ENCODE data around the gene ARHGDIG.
"Not testable (repeated sequence)": the region's sequence is repeated elsewhere in the genome, so short reads cannot be mapped to it uniquely, and the experiment has no call there.

Gene ARHGDIG

DNA sequence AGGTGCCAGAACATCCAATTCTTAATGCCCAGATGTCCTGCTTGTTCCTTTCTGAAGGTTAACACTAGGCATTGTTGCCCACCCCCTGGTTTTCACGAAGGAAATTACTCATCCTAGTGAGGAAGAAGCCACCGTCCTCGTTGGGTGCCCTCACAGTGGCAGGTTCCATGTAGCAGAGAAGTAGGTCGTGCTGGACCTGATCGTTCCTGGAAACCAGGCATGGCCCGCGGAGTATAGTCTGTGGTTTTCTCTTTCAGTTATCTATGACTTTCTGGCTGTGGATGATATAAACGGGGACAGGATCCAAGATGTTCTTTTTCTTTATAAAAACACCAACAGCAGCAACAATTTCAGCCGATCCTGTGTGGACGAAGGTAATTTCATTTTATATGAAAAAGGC is 21.2 kb upstream of the ARHGDIG start:
- Mint-ChIP-seq H3K27me3 (no peaks in the 10 kb centered on the region), H3K27ac (no peak overlapping the region), H3K9me3 (no peaks in the 10 kb centered on the region), H3K4me1 (ENCODE audit: low read depth) (peaks cover 9% of the 10 kb centered on the region), H3K4me3 (no peak overlapping the region), H3K36me3 (ENCODE audit: low read depth) (peaks cover 27% of the 10 kb centered on the region)

DNA sequence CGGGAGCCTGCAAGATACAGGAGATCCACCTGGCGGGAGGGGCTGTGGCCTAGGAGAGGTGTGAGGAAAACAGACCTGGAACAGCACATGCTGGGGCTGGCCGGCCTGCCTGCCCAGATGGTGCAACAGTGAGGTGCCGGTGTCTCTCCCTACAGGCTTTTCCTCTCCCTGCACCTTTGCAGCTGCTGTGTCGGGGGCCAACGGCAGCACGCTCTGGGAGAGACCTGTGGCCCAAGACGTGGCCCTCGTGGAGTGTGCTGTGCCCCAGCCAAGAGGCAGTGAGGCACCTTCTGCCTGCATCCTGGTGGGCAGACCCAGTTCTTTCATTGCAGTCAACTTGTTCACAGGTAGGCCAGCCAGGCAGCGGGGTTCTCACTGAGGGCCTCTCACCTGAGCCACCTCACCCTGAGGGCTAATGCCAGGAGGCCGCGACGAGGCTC is 20.6 kb upstream of the ARHGDIG start:
- no peaks in the 10 kb centered on the region for H3K9me3 Mint-ChIP-seq
- no peak overlapping the region for H3K27ac Mint-ChIP-seq
- H3K4me3 Mint-ChIP-seq = no peak overlapping the region
- peaks cover 9% of the 10 kb centered on the region for H3K4me1 Mint-ChIP-seq (ENCODE audit: low read depth)
- H3K27me3 Mint-ChIP-seq = no peaks in the 10 kb centered on the region
- peaks cover 24% of the 10 kb centered on the region for H3K36me3 Mint-ChIP-seq (ENCODE audit: low read depth)

DNA sequence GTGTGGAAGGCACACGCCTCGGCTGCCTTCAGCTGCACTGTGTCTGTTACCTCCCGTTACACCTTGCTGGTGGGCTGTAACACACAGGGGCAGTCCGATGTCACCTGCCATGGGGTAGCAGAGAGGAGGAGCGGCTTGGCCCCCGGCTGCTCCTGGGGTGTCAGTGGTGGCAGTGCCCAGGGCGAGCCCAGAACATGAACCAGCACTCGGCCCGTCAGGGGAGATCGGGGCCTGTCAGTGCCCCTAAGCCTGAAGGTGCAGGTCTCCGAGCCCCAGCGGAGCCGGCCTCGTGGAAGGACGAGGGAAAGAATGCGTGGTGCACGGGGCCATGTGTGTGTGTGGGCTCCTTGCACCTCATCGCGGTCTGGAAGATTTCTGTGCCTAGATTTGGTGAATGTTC is 20.1 kb upstream of the ARHGDIG start:
- H3K27ac Mint-ChIP-seq = no peak overlapping the region
- H3K4me3 Mint-ChIP-seq = no peak overlapping the region
- H3K9me3 Mint-ChIP-seq = no peaks in the 10 kb centered on the region
- peaks cover 21% of the 10 kb centered on the region for H3K36me3 Mint-ChIP-seq (ENCODE audit: low read depth)
- peaks cover 9% of the 10 kb centered on the region for H3K4me1 Mint-ChIP-seq (ENCODE audit: low read depth)
- no peaks in the 10 kb centered on the region for H3K27me3 Mint-ChIP-seq

DNA sequence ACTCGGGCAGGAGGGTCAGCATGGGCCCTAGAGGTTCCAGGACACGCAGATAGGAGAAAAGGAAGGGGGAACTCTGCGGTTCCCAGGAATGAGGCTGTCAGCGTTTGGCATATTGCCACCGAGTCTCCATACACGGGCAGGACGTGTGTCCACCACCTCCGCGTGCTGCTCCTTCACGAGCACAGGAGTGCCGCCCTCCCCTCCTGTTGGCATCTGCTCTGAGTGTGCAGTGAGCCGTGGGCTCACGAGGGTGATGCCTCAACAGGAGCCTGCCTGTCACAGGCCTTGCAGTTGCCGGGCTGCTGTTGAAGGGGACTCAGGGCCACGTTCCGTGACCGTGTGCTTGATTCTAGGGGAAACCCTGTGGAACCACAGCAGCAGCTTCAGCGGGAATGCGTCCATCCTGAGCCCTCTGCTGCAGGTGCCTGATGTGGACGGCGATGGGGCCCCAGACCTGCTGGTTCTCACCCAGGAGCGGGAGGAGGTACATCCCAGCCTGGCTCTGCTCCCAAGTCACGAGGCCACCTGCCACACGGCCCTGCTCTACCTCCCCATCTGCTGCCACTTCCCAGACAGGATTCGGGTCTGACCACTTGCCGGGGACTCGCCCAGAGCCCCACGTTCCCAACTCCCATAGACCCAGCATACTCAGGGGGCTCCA is 19.2 kb upstream of the ARHGDIG start:
- H3K27me3 Mint-ChIP-seq = no peaks in the 10 kb centered on the region
- no peaks in the 10 kb centered on the region for H3K9me3 Mint-ChIP-seq
- peaks cover 6% of the 10 kb centered on the region for H3K4me1 Mint-ChIP-seq (ENCODE audit: low read depth)
- no peak overlapping the region for H3K27ac Mint-ChIP-seq
- H3K36me3 Mint-ChIP-seq (ENCODE audit: low read depth) = peaks cover 13% of the 10 kb centered on the region
- H3K4me3 Mint-ChIP-seq = no peak overlapping the region

DNA sequence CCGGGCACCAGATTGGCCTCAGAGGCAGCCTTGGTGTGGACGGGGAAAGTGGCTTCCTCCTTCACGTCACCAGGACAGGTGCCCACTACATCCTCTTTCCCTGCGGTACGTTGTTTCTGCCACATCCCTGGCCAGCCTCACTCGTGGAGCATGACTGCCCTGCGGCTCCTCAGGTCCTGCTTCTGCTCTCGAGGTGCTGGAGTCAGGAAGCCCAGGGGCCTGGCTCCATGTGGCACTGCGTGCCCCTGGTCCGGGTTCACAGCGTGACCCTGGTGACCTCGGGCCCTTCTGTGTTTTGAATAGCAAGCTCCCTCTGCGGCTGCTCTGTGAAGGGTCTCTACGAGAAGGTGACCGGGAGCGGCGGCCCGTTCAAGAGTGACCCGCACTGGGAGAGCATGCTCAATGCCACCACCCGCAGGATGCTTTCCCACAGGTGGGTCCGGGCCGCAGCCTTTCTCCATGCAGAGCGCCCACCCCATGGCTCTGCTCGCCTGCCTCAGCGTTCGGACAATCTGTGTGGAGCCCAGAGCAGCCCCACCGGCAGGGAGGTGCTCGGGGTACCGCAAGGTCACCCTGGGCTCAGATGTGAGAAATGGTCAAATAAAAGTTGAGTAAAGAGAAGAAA is 18.2 kb upstream of the ARHGDIG start:
- peaks cover 6% of the 10 kb centered on the region for H3K4me1 Mint-ChIP-seq (ENCODE audit: low read depth)
- H3K36me3 Mint-ChIP-seq (ENCODE audit: low read depth) = peaks cover 12% of the 10 kb centered on the region
- no peak overlapping the region for H3K4me3 Mint-ChIP-seq
- no peaks in the 10 kb centered on the region for H3K27me3 Mint-ChIP-seq
- no peak overlapping the region for H3K27ac Mint-ChIP-seq
- H3K9me3 Mint-ChIP-seq = no peaks in the 10 kb centered on the region

DNA sequence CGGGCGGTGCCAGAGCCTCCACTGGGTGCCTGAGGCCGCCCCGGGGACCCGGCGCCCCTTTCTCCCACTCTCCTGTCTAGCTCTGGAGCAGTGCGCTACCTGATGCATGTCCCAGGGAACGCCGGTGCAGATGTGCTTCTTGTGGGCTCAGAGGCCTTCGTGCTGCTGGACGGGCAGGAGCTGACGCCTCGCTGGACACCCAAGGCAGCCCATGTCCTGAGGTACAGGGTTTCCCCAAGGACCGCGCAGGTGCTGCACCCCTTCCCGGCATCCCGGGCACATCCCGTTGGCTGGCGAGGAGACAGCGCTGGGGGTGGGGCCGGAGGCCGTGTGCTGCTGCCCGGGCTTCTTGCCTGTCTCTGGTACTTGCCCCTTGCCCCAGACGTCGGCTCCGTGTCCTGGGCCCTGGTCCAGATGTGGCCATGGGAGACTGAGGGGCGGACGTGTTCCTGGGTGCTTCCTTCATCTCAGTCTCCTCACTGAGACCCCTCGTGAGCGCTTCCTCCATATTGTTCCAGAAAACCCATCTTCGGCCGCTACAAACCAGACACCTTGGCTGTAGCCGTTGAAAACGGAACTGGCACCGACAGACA is 17.1 kb upstream of the ARHGDIG start:
- H3K9me3 Mint-ChIP-seq = no peaks in the 10 kb centered on the region
- H3K27ac Mint-ChIP-seq = no peak overlapping the region
- peaks cover 6% of the 10 kb centered on the region for H3K4me1 Mint-ChIP-seq (ENCODE audit: low read depth)

DNA sequence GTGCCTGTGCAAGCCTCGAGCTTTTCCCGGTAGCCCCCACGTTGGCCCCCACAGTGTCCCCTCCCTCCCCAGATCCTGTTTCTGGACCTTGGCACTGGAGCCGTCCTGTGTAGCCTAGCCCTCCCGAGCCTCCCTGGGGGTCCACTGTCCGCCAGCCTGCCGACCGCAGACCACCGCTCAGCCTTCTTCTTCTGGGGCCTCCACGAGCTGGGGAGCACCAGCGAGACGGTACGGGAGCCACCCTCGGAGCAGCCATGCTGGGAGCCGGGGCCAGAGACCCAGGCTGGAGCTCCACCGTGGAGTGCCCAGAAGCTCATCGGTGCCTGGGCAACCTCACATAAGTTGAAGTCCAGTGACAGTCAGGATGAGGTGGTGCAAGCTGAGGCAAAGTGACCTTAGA is 16.4 kb upstream of the ARHGDIG start:
- H3K27me3 Mint-ChIP-seq = no peaks in the 10 kb centered on the region
- H3K27ac Mint-ChIP-seq = no peak overlapping the region
- peaks cover 12% of the 10 kb centered on the region for H3K36me3 Mint-ChIP-seq (ENCODE audit: low read depth)
- H3K4me3 Mint-ChIP-seq = no peak overlapping the region
- H3K4me1 Mint-ChIP-seq (ENCODE audit: low read depth) = peaks cover 5% of the 10 kb centered on the region
- no peaks in the 10 kb centered on the region for H3K9me3 Mint-ChIP-seq

More for the DNA sequence above, 17.1 kb upstream of the ARHGDIG start:
- H3K36me3 Mint-ChIP-seq (ENCODE audit: low read depth) = peaks cover 12% of the 10 kb centered on the region
- H3K27me3 Mint-ChIP-seq = no peaks in the 10 kb centered on the region
- H3K4me3 Mint-ChIP-seq = no peak overlapping the region

DNA sequence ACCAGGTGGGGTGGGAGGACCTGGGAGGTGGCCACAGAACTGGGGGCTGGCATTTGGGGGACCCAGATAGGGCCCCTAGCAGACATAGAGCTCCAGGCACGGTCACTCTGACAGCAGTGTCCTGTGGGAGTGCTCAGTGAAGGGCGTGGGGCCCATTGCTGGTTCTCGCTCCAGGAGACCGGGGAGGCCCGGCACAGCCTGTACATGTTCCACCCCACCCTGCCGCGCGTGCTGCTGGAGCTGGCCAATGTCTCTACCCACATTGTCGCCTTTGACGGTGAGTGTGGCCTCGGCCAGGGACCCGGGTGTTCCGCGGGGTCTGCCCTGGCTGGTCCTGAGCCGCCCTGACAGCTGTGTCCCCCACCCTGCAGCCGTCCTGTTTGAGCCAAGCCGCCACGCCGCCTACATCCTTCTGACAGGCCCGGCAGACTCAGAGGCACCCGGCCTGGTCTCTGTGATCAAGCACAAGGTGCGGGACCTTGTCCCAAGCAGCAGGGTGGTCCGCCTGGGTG is 15.9 kb upstream of the ARHGDIG start:
- Mint-ChIP-seq H3K27ac (no peak overlapping the region), H3K4me3 (no peak overlapping the region), H3K36me3 (ENCODE audit: low read depth) (peaks cover 7% of the 10 kb centered on the region), H3K4me1 (ENCODE audit: low read depth) (no peaks in the 10 kb centered on the region), H3K27me3 (no peaks in the 10 kb centered on the region), H3K9me3 (no peaks in the 10 kb centered on the region)

DNA sequence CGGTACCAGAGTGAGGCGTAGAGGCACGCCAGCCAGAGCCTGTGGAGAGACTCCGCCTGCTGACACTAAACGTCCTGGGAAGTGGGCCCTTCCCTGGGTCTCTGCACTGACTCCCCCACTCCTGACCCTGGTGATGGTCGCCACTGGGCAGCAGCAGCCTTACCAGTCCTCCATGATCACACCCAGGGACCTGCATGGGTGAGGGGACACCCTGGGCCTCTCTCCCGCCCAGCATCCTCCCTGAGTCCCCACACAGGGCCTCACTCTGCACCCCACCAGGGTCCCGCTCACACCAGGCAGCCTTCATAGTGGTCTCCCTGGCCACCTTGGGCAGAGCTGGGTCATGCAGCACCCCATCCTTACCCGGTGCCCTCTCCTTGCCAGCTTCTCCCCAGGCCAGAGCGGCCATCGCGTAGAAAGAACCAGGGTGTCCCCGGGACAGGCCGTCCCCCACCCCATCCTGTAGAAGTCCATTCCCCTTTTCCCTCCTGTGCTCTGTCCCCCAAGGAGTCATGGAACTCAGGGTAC is 15.3 kb upstream of the ARHGDIG start:
- H3K27me3 Mint-ChIP-seq = no peaks in the 10 kb centered on the region
- H3K27ac Mint-ChIP-seq = no peak overlapping the region
- no peaks in the 10 kb centered on the region for H3K9me3 Mint-ChIP-seq
- H3K36me3 Mint-ChIP-seq (ENCODE audit: low read depth) = peaks cover 7% of the 10 kb centered on the region
- H3K4me1 Mint-ChIP-seq (ENCODE audit: low read depth) = no peaks in the 10 kb centered on the region
- no peak overlapping the region for H3K4me3 Mint-ChIP-seq

DNA sequence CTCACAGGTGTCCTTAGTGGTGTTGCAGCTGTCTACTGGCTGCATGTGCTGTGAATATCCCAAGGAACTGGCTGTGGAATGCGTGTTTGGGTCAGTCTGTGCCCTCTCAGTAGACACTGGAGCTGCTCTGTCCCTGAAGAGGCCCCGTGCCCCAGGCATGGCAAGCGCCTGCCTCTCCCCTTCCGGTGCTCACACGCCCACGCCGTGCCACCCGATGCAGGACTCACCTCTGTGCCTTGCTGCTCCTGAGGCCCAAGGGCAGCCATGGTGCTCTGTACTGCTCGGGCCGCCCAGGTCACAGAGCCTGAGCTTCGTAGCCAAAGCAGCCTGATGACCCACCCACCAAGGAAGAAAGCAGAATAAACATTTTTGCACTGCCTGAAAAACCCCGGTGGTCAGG is 14.7 kb upstream of the ARHGDIG start:
- Mint-ChIP-seq H3K36me3 (ENCODE audit: low read depth) (peaks cover 7% of the 10 kb centered on the region), H3K27ac (no peak overlapping the region), H3K4me3 (no peak overlapping the region), H3K9me3 (no peaks in the 10 kb centered on the region), H3K27me3 (no peaks in the 10 kb centered on the region), H3K4me1 (ENCODE audit: low read depth) (no peaks in the 10 kb centered on the region)

DNA sequence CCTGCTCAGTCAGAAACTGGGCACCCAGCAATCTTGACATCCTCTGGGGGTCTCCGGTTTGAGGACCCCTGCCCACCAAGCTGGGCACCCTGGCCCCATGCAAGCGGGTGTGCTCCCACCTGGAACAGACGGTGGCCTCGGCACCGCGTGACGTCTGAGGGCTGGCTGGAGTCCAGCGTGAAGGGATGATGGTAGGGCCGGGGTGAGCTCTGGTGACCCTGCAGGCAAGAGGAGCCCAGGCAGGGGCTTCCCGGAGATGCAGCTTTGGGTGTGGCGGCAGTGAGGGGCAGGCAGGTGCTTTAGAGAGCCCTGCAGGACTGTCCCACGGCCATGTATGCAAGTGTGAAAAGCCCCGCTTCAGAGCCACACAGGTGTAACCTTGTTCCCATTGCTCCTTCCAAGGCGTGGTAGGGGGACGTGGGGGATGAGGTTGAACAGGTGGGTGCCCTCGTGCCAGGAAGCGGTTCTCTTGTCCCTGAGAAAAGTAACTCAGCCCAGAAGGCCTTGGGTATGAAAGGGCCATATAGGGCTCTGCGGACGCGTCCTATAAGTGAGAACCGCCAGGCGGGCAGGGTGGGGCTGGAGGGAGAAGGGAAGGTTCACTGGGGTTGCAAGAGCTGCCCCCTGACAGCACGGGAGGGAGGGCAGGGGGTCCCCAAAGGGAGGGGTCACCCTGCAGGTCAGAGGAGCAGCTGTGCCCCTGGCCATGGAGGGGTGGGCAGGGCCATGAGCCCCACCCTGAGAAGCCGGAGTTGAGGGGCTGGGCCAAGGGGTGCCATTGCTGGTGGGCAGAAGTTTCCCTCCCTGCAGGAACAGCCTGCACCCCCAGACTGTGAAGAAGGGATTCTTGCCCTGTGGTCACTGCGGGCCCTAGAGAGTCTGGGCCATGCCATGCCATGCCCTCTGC is 13.9 kb upstream of the ARHGDIG start:
- H3K36me3 Mint-ChIP-seq (ENCODE audit: low read depth) = peaks cover 7% of the 10 kb centered on the region
- H3K4me3 Mint-ChIP-seq = no peak overlapping the region
- no peaks in the 10 kb centered on the region for H3K9me3 Mint-ChIP-seq
- H3K27me3 Mint-ChIP-seq = no peaks in the 10 kb centered on the region
- H3K27ac Mint-ChIP-seq = no peak overlapping the region
- no peaks in the 10 kb centered on the region for H3K4me1 Mint-ChIP-seq (ENCODE audit: low read depth)

DNA sequence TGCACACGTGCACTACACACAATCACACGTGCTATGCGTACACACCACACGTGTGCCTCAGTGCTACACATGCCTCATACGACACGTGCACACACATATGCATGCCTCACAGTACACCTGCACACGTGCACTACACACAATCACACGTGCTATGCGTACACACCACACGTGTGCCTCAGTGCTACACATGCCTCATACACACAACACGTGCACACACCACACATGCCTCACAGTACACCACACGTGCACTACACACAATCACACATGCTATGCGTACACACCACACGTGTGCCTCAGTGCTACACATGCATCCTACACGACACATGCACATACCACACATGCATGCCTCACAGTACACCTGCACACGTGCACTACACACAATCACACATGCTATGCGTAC is 12.8 kb upstream of the ARHGDIG start:
- not testable (repeated sequence) for H3K4me3 Mint-ChIP-seq; H3K4me1 Mint-ChIP-seq (ENCODE audit: low read depth); H3K36me3 Mint-ChIP-seq (ENCODE audit: low read depth); H3K27me3 Mint-ChIP-seq; H3K9me3 Mint-ChIP-seq; H3K27ac Mint-ChIP-seq

DNA sequence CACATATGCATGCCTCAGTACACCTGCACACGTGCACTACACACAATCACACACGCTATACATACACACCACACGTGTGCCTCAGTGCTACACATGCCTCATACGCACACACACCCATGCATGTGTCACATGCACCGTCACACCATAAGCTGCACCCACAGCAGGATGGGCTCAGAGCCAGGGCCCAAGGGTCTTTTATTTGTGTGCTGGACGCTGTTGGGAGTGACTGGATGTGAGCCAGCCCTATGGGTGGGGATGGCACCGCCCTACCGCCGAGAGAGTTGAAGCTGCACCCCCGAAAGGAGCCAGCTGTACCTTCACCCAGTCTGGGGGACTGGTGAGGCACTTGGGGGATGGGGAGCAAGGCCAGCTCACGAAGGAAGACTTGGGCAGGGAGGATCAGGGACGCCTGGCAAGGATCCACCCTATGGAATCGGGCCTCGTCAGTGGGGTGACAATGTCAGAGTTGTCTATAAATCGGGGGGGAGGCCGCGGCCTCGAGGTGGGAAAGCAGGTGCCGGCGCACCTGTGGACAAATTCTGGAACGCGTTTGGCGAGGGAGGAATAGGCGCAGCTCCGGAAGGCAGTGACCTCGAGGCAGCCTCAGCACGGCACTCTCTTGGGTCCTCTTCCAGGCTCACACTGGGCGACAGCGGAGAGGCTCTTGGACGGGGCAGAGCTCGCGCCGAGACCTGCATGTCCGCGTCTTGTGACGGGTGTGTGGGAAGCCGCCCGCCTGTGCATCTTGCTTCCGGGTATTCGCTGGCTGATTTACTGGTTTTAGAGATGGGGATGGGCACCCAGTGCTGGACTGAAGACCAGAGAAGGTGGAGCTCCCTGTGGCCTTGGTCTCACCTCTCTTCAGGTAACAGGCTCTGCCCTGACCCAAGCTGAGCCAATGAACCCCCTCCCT is 12.0 kb upstream of the ARHGDIG start:
- Mint-ChIP-seq H3K4me1 (ENCODE audit: low read depth) (no peaks in the 10 kb centered on the region), H3K36me3 (ENCODE audit: low read depth) (no peaks in the 10 kb centered on the region), H3K9me3 (no peaks in the 10 kb centered on the region), H3K27me3 (no peaks in the 10 kb centered on the region), H3K27ac (no peak overlapping the region), H3K4me3 (no peak overlapping the region)
